ENCODE measurements around the gene SSR1. TPM values are rescaled to one million over a fixed set of nuclear protein-coding genes. Genes with fewer than 3 reads are reported as not detected.

Gene SSR1
- total and polyA plus RNA-seq, 2 donors from 2014 or later: 40.4 to 163 TPM

DNA sequence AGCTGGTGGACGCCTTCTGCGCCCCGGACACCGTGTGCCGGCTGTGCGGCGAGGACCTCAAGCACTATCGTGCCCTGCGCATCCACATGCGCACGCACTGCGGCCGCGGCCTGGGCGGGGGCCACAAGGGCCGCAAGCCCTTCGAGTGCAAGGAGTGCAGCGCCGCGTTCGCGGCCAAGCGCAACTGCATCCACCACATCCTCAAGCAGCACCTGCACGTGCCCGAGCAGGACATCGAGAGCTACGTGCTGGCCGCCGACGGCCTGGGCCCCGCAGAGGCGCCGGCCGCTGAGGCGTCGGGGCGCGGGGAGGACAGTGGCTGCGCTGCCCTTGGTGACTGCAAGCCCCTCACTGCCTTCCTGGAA, 82.7 kb downstream of the SSR1 start:
- H3K27me3 ChIP-seq (ENCODE audit: control insufficient read depth, insufficient read depth, low read length): no peaks in the 10 kb centered on the region
- TF ChIP-seq CTCF (IDR thresholded peaks at IDR 0.05; ENCODE audit: borderline replicate concordance, extremely low read depth, insufficient read depth): no peak
- H3K9ac ChIP-seq (ENCODE audit: low read length in 3 of 3): no peak overlapping the region
- intact Hi-C loops (cut with DNase I): no loop called here
- H3K27ac ChIP-seq (ENCODE audit: low read depth in 2 of 2, low read length in 2 of 2): no peak overlapping the region
- H3K4me1 ChIP-seq (ENCODE audit: control insufficient read depth in 2 of 3, insufficient read depth in 2 of 3, low read depth in 1 of 3, low read length in 3 of 3): peaks cover 0 to 4% (median 3%) of the 10 kb centered on the region in 3 donors
- peaks cover 3 to 46% (median 24%) of the 10 kb centered on the region in 3 donors for H3K36me3 ChIP-seq (ENCODE audit: control insufficient read depth in 2 of 3, insufficient read depth in 3 of 3, low read length in 3 of 3)
- no peak for DNase-seq
- H3K9me3 ChIP-seq (ENCODE audit: control insufficient read depth in 2 of 3, insufficient read depth in 1 of 3, low read length in 3 of 3): no peaks in the 10 kb centered on the region
- no peak for FAIRE-seq
- no peak overlapping the region for H3K4me3 ChIP-seq (ENCODE audit: low read length in 3 of 3)

DNA sequence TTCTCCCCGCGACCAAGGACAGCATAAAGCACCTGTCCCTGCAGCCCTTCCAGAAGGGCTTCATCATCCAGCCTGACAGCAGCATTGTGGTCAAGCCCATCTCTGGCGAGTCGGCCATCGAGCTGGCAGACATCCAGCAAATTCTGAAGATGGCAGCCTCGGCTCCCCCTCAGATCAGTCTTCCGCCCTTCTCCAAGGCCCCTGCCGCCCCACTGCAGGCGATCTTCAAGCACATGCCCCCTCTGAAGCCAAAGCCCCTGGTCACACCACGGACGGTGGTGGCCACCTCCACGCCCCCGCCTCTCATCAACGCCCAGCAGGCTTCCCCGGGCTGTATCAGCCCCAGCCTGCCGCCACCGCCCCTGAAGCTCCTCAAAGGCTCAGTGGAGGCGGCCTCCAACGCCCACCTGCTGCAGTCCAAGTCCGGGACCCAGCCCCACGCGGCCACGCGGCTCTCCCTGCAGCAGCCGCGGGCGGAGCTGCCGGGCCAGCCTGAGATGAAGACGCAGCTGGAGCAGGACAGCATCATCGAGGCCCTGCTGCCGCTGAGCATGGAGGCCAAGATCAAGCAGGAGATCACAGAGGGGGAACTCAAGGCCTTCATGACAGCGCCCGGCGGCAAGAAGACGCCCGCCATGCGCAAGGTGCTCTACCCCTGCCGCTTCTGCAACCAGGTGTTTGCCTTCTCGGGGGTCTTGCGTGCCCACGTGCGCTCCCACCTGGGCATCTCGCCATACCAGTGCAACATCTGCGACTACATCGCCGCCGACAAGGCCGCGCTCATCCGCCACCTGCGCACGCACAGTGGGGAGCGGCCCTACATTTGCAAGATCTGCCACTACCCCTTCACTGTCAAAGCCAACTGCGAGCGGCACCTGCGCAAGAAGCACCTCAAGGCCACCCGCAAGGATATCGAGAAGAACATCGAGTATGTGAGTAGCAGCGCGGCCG, 83.3 kb downstream of the SSR1 start:
- Histone ChIP-seq H3K9ac (ENCODE audit: low read length in 3 of 3) (no peak overlapping the region), H3K36me3 (ENCODE audit: control insufficient read depth in 2 of 3, insufficient read depth in 3 of 3, low read length in 3 of 3) (peaks cover 3 to 52% (median 29%) of the 10 kb centered on the region in 3 donors), H3K9me3 (ENCODE audit: control insufficient read depth in 2 of 3, insufficient read depth in 1 of 3, low read length in 3 of 3) (no peaks in the 10 kb centered on the region), H3K4me3 (ENCODE audit: low read length in 3 of 3) (no peak overlapping the region), H3K27me3 (ENCODE audit: control insufficient read depth, insufficient read depth, low read length) (no peaks in the 10 kb centered on the region), H3K4me1 (ENCODE audit: control insufficient read depth in 2 of 3, insufficient read depth in 2 of 3, low read depth in 1 of 3, low read length in 3 of 3) (peaks cover 0 to under 1% (median 0%) of the 10 kb centered on the region in 3 donors), H3K27ac (ENCODE audit: low read depth in 2 of 2, low read length in 2 of 2) (no peak overlapping the region)
- FAIRE-seq (no peak), DNase-seq (no peak)
- intact Hi-C loops (cut with DNase I): no loop called here
- no peak for TF ChIP-seq CTCF (IDR thresholded peaks at IDR 0.05; ENCODE audit: borderline replicate concordance, extremely low read depth, insufficient read depth)

DNA sequence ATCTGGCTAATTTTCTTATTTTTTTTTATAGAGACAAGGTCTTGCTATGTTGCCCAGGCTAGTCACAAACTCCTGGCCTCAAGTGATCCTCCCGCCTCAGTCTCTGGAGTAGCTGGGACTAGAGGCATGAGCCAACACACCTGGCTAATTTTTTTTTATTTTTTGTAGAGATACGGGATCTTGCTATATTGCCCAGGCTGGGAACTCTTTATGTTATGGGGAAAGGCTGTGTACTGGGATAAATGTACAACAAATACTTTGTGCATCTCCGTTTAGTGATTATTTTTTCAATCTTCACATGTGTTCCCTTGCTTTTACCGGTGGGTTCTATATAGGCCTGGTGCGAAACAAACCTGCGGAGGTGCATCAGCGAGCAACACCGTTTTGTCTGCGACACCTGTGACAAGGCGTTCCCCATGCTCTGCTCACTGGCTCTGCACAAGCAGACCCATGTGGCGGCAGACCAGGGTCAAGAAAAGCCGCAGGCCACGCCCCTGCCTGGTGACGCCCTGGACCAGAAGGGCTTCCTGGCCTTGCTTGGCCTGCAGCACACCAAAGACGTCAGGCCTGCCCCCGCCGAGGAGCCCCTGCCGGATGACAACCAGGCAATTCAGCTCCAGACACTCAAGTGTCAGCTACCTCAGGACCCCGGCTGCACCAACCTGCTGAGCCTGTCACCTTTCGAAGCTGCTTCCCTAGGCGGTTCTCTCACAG, 84.2 kb downstream of the SSR1 start:
- no peak for TF ChIP-seq CTCF (IDR thresholded peaks at IDR 0.05; ENCODE audit: borderline replicate concordance, extremely low read depth, insufficient read depth)
- FAIRE-seq (no peak), DNase-seq (no peak)
- Histone ChIP-seq H3K27ac (ENCODE audit: low read depth in 2 of 2, low read length in 2 of 2) (no peak overlapping the region), H3K9me3 (ENCODE audit: control insufficient read depth in 2 of 3, insufficient read depth in 1 of 3, low read length in 3 of 3) (no peaks in the 10 kb centered on the region), H3K27me3 (ENCODE audit: control insufficient read depth, insufficient read depth, low read length) (no peaks in the 10 kb centered on the region), H3K4me1 (ENCODE audit: control insufficient read depth in 2 of 3, insufficient read depth in 2 of 3, low read depth in 1 of 3, low read length in 3 of 3) (no peaks in the 10 kb centered on the region), H3K4me3 (ENCODE audit: low read length in 3 of 3) (no peak overlapping the region), H3K36me3 (ENCODE audit: control insufficient read depth in 2 of 3, insufficient read depth in 3 of 3, low read length in 3 of 3) (peaks cover 3 to 53% (median 29%) of the 10 kb centered on the region in 3 donors), H3K9ac (ENCODE audit: low read length in 3 of 3) (no peak overlapping the region)
- intact Hi-C loops (cut with DNase I): no loop called here

All from kidney (tissue), 14 donors.